Measurements from ENCODE around the gene MPZL2.

GRCh38 chr11:118219244-118219643 lies 44.9 kb downstream of the MPZL2 start:
- no peak for TF ChIP-seq REST (IDR thresholded peaks at IDR 0.05; ENCODE audit: borderline replicate concordance)
- TF ChIP-seq CTCF (IDR thresholded peaks at IDR 0.05; ENCODE audit: poor library complexity, severe bottlenecking), result no peak
- TF ChIP-seq EZH2 (IDR thresholded peaks at IDR 0.05; ENCODE audit: borderline replicate concordance, insufficient read depth, low read length, poor library complexity, severe bottlenecking), result no peak
- no peak for TF ChIP-seq SMC3 (conservative IDR thresholded peaks at IDR 0.05; ENCODE audit: poor library complexity)
- no peak for TF ChIP-seq MXI1 (conservative IDR thresholded peaks at IDR 0.05; ENCODE audit: poor library complexity, severe bottlenecking)
- no peak for TF ChIP-seq RAD21 (conservative IDR thresholded peaks at IDR 0.05)
- no peak for TF ChIP-seq POLR2AphosphoS5 (IDR thresholded peaks at IDR 0.05)
